ENCODE results near the gene SLC26A2. TPM values are rescaled to one million over a fixed set of nuclear protein-coding genes. Genes with fewer than 3 reads are reported as not detected.

Gene SLC26A2
- total and polyA plus RNA-seq, 2 experiments from 2014 or later = 3.5 to 11.5 TPM

GRCh38 chr5:149942199-149942598 is 18.4 kb upstream of the SLC26A2 start:
- Histone ChIP-seq H2AFZ (no peak overlapping the region), H3K4me3 (no peak overlapping the region), H4K20me1 (replicated peaks; ENCODE audit: insufficient read depth) (no peaks in the 10 kb centered on the region), H3F3A (replicated peaks; ENCODE audit: low read depth) (no peaks in the 10 kb centered on the region), H3K9me2 (ENCODE audit: insufficient read depth) (no peaks in the 10 kb centered on the region), H3K4me2 (no peak overlapping the region), H3K4me1 (ENCODE audit: insufficient read depth) (0 out of 2 replicates have a peak, but pooled peaks cover 5% of the 10 kb centered on the region), H3K36me3 (ENCODE audit: insufficient read depth) (no peaks in the 10 kb centered on the region), H3K27me3 (ENCODE audit: insufficient read depth) (no peaks in the 10 kb centered on the region), H3K79me2 (replicated peaks; ENCODE audit: insufficient read depth) (no peaks in the 10 kb centered on the region), H3K27ac (ENCODE audit: low read depth) (no peak overlapping the region)
- Mint-ChIP-seq H3K27ac (no peak overlapping the region), H3K27me3 (ENCODE audit: insufficient read depth, low read depth, poor library complexity) (peaks cover 3% of the 10 kb centered on the region), H3K36me3 (ENCODE audit: low read depth) (no peaks in the 10 kb centered on the region), H3K9me3 (no peaks in the 10 kb centered on the region), H3K4me1 (peaks cover 9% of the 10 kb centered on the region; the same call in 2 of the 3 replicates), H3K4me3 (no peak overlapping the region)
- DNase-seq (ENCODE audit: low spot score) (no peak), ATAC-seq (peak; percentile 52)
- no peak for TF ChIP-seq STAT1 (IDR thresholded peaks at IDR 0.05; ENCODE audit: unreplicated experiment)
- TF ChIP-seq REST (IDR thresholded peaks at IDR 0.05; ENCODE audit: unreplicated experiment) = no peak
- TF ChIP-seq ETS1 (IDR thresholded peaks at IDR 0.05) = no peak
- no peak for TF ChIP-seq EZH2 (IDR thresholded peaks at IDR 0.05; ENCODE audit: low read depth, unreplicated experiment)
- TF ChIP-seq JUNB (IDR thresholded peaks at IDR 0.05; ENCODE audit: unreplicated experiment) = no peak
- TF ChIP-seq CTCF (conservative IDR thresholded peaks at IDR 0.05; ENCODE audit: low read depth in 2 of 2) = no peak
- no peak for TF ChIP-seq POLR2AphosphoS5 (IDR thresholded peaks at IDR 0.05; ENCODE audit: low read depth)
- no peak for TF ChIP-seq CREB1 (CRISPR knock-in tag; IDR thresholded peaks at IDR 0.05; ENCODE audit: low read depth)
- no peak for TF ChIP-seq ZNF462 (CRISPR knock-in tag; IDR thresholded peaks at IDR 0.05)
- TF ChIP-seq ZNF114 (CRISPR knock-in tag; IDR thresholded peaks at IDR 0.05) = no peak
- TF ChIP-seq NANOG (IDR thresholded peaks at IDR 0.05; ENCODE audit: borderline replicate concordance) = no peak
- no peak for TF ChIP-seq ZNF331 (CRISPR knock-in tag; IDR thresholded peaks at IDR 0.05; ENCODE audit: low read depth)
- TF ChIP-seq EZH2phosphoT487 (IDR thresholded peaks at IDR 0.05; ENCODE audit: unreplicated experiment) = no peak

Data from GM23338 (cell line).